ENCODE data around the gene MACF1.
A peak's percentile ranks its signal among the peaks of the same experiment; 100 is the strongest.

MACF1 gene

DNA sequence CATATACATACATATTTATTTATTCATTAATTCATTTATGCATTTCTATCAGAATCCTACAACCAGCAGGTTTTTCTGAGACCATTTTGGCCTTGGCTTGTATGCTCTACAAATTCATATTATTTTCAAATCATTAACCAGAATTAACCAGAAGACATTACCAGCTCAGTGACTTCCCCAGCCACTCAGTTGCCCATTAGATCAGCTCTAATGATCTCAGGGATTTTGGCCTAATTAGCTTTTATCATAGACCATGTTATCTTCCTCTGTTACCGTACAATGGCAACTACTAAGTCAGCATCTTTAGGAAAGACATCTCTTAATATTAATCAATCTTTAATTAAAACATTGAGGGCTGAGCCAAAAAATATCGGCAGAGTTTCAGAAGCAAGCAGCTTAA, 196.6 kb downstream of the MACF1 start:
- DNase-seq, result no peak

GRCh38 chr1:39404876-39405275, 200.4 kb downstream of the MACF1 start:
- DNase-seq, result no peak

DNA sequence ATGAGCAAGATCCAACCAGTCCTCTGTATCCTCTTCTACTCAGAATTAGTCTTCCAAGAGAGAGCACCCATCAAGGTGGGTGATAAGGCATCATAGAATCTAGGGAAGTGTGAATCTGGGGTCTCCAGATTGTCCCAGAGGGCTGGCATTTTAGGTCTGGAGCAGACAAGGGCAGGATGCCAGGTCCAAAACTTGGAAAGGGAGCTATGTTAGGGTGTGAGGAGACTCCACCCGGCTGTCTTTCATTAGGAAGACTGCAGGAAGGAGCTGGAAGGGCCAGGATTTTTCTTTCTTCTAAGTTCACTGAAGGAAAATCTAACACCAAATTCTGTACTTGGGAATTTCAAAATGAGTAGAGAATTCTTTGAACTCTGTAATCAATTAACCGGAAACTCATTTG, 200.9 kb downstream of the MACF1 start:
- DNase-seq, result no peak

GRCh38 chr1:39406533-39407450, 202.3 kb downstream of the MACF1 start:
- DNase-seq, result no peak

- peak; percentile 40 for DNase-seq
These were observed 203.0 kb downstream of the MACF1 start for GRCh38 chr1:39407510-39407895.

DNA sequence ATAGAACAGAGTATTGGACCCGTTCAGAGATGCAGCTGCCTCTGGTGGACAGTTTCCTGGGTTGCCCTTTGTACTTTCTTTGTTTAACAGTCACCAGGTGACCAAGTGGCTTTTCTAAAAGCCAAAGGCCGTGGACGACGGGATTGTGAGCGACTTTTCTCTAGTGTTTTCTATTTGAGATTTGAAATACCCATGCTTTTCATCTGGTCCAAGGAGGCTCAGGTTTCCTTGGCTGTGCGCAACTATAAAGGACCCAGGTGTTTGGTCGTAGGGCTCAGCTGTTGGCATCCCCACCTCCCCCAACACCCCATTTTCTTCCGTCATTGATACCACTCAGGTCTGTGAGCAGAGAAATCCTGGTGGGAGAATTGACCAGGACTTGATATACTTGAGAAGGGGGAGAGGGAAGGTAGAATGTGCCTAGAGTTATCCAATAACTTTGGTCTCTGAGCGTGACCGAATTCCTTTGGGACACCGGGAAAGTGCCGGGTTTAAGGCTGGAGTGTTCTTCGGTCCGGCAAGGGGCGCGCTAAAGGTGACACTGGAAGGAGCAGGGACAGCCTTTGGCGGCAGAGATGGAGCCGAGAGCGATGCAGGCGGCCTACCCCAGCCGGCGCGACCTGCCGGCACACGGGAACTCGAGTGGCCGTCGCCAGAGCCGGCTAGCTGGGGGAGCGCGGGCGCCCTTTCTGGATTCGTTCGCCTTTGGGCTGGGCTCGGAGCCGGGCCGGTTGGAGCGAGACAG, 203.6 kb downstream of the MACF1 start:
- DNase-seq, result peak; percentile 72

- peak; percentile 90 for DNase-seq
These were observed 204.2 kb downstream of the MACF1 start for GRCh38 chr1:39408641-39409054.

DNA sequence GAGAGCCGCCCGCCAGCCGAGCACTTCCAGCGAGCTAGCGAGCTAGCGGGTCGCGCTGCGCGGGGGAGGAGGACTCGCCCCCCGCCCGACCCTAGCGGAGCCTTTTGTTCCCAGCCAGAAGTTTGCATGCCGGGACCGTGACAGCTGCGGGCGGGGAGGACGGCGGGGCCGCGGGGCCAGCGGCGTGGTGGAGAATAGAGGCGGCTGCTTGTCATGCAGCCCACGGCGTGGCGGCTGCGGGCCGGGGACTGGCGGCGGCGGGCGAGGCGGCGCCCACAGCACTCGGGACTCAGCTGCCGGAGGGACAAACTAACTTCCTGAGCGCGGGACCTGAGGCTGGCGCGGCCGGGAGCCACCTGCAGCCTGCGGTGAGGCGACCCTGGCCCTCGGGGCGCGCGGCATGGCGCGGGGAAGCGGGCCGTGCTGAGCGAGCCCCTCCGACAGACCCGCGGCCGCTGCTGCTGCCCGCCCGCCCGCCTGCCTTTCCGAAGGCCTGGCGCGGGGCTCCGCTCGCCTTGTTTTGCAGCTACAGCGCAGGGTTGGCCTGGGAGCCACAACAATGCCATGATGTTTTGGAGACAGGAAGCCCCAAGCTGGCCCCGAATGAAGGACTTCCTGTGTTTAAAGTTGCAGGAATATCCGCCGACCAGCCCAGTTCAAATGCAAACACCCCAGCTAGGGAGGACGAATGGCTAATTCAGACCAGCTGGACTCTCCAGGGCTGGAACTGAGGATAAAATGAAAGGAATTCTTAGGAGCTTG, 204.7 kb downstream of the MACF1 start:
- peak; percentile 20 for DNase-seq

GRCh38 chr1:39410915-39411436, 206.5 kb downstream of the MACF1 start:
- no peak for DNase-seq

DNA sequence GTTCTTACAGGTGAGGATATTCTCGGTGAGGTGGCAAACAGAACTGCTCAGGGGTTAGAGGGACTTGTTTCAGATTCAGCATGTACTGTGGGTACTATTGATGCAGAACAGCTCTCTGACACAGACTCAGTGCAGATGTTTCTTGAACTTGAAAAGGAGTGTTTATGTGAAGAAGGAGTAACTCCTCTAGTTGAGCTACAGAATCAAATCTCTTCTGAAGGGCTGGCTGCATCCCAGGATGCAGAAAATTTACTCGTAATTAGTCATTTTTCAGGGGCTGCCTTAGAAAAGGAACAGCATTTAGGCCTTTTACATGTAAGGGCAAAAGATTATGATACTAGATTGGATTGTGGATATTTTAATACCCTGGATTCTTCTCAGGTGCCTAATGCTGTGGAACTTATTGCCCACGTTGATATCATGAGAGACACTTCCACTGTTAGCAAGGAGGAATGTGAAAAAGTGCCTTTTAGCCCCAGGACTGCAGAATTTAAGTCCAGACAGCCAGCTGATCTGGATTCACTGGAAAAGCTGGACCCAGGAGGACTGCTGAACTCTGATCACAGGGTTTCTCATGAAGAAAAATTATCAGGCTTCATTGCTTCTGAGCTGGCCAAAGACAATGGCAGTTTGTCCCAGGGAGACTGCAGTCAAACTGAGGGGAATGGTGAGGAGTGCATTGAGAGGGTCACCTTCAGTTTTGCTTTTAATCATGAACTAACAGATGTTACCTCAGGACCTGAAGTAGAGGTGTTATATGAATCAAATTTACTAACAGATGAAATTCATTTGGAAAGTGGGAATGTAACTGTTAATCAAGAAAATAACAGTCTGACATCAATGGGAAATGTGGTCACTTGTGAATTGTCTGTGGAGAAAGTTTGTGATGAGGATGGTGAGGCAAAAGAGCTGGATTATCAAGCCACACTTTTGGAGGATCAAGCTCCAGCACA, 207.3 kb downstream of the MACF1 start:
- no peak for DNase-seq

GRCh38 chr1:39412892-39413291, 208.4 kb downstream of the MACF1 start:
- DNase-seq, result no peak

DNA sequence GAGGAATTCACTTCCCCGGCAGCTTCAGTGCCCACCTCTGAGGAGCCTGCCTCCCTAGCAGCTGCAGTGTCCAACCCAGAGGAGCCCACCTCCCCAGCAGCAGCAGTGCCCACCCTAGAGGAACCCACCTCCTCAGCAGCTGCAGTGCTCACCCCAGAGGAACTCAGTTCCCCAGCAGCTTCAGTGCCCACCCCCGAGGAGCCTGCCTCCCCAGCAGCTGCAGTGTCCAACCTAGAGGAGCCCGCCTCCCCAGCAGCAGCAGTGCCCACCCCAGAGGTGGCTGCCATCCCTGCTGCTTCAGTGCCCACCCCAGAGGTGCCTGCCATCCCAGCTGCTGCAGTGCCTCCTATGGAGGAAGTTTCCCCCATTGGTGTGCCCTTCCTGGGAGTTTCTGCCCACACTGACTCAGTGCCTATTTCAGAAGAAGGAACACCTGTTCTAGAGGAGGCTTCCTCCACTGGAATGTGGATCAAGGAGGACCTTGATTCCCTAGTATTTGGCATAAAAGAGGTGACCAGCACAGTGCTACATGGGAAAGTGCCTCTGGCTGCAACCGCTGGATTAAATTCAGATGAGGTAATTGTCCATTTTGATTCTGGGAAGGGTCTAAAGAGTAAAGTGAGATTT, 209.5 kb downstream of the MACF1 start:
- no peak for DNase-seq

DNA sequence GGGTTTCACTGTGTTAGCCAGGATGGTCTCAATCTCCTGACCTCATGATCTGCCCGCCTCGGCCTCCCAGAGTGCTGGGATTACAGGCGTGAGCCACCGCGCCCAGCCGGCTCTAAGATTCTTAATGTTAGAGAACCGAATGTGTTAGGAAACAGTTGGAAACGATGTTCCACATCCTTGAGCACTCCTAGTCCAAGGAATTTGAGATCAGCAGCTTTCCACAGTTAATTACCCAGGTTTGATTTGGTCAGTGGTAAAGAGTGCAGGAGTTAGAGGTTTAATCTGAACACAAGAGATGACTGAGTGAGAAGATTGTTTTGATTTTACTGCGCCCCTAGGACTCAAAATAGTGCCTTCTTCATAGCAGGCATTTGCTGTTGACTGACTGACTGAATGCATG, 211.1 kb downstream of the MACF1 start:
- DNase-seq, result no peak

DNA sequence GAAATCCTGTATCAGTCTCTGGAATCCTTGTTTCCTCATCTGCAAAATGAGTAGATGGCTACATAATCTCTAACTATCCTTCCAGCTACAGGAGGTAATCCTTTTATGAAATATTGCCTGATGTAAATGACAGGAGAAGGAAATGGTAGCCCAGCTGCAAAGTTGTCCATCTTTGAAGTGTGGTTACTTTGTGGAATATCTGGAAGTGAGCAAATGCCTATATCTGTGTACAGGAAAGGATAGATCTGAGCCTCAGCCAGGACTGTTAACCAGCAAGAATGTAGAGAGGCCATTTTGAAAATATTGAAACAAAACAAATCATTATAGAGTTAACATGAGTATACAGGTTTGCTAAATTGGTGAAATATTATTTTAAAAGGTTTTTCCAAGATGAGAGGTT, 212.1 kb downstream of the MACF1 start:
- no peak for DNase-seq

- no peak for DNase-seq
These were observed 213.7 kb downstream of the MACF1 start for GRCh38 chr1:39418236-39418635.

DNA sequence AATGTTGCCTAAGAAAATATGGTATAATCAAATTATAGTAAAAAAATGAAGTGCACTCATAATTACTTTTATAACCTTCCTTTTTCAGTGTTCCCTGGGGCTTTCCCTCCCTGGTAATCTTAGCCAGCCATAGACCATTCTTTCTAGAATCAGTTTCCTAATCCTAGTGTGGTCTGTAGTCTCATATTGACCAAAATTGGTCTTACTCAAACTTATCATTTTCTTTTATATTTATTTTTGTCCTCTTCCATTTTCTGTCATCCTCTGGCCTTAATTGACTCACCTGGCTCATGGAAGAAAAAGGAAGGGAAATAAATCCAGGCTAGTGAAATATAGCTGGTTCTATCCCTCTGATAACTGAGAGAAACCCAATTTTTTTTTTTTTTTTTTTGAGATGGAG, 216.0 kb downstream of the MACF1 start:
- no peak for DNase-seq

- DNase-seq, result no peak
These were observed 218.1 kb downstream of the MACF1 start for GRCh38 chr1:39422614-39423013.

DNA sequence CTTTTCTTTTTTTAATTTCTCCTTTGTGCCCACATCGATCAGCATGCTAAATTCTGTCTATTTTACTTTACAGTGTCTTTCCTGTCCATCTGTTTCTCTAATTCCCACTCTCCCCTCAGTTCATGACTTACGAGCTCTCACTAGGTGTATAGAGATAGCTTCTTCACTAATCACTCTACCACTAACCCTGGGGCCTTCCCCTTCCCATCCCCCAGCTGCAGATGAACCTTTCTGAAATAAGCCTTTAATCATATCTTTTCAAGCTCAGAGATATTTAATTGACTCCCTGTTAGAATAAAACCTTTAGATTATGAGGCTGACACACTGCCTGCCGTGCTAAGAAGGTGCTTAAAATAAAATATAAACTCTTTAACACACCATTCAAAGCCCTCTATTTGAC, 220.7 kb downstream of the MACF1 start:
- DNase-seq, result no peak

GRCh38 chr1:39425634-39426033, 221.1 kb downstream of the MACF1 start:
- no peak for DNase-seq

- no peak for DNase-seq
These were observed 221.9 kb downstream of the MACF1 start for GRCh38 chr1:39426346-39426745.

- DNase-seq, result no peak
These were observed 222.9 kb downstream of the MACF1 start for GRCh38 chr1:39427374-39427773.

- no peak for DNase-seq
These were observed 223.4 kb downstream of the MACF1 start for GRCh38 chr1:39427912-39428311.
